A549 treated with dexamethasone at 1 μM for 4 hours (cell line): ENCODE results near the gene FASN. TPM values are rescaled to one million over a fixed set of nuclear protein-coding genes. Genes with fewer than 3 reads are reported as not detected.

Source experiments
- total RNA-seq: library from RNA; stranded (reverse); fragments of 200-300 nt; extraction: Qiagen RNA extraction; gene quantifications from 5 replicates; pipeline ENCODE4 v1.2.3, GENCODE V29; 2022

FASN gene
- 86.5 to 156 TPM (median 150 TPM) in 5 replicates for total RNA-seq

DNA sequence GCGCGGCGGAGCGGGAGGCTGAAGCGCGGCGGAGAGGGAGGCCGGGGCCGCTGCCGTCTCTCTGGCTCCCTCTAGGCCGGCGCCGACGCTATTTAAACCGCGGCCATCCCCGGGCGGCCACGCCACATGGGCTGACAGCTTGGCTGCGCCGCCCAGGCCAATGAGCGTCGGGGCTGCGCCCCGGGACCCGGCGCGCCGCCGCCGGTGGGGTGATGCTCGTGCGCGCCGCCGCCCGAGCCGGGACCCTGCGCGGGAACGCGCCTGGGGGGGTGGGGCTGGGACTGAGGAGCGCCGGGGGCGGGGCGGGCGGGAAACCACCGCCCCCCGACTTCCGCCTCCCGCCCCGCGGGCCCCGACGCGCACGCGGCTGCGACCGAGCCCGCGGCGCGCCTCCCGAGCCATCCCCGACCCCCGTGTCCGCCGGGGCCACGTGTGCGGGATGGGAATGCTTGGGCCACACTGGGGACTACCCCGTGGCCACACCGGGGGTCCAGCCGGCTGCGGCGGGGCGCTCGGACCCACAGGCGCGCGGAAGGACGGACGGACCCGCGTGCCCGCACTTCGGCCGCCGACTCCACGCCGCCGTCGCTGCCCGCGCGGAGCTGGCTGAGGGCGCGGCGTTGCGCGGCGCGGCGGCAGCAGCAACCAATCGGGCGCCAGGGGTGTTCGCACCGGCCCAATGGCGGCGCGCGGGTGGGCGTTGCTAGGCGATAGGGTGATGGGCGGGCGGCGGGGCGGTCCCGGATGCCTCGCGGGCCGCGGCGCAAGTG lies at the start of gene FASN:
Gene FASN (minus strand): TSS at position 68 of the 770 bp plus-strand sequence. CDS start 1,791 bp downstream, outside the sequence.

DNA sequence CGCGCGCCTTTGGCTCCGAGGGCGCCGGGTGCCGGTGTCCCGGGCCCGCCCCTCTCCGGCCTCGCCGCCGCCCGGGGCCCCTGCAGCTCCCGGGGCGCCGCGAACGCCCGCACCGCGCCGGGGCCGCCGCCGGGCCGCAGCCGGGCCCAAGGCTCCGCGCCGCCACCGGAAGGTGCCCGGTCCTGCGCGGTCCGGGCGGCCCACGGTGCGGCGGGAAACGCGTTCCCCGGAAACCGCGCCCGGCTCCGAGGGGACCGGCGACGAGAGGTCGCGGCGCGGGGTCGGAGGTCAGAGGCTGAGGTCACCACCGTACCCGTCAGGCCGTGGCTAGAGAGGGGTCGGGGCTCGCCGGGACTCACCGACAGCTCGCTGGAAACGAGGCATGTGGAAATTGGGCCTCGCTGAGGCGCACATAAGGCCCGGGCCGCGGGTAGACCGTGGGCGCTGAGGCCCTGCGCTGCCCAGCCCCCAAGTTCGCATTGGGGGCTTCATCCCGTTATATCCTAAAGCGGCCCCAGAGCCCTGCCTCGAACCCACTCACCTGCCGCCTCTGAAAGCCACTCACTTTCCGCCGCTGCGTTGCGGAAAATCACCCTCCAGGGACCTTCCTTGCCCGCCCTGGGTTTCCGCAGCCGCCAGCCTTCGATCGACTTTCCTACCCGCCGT lies 32.3 kb downstream of the FASN start, which contains the start of gene DUS1L:
Gene DUS1L (minus strand): TSS at position 167 of the 666 bp plus-strand sequence. CDS start 745 bp downstream, outside the sequence.

DNA sequence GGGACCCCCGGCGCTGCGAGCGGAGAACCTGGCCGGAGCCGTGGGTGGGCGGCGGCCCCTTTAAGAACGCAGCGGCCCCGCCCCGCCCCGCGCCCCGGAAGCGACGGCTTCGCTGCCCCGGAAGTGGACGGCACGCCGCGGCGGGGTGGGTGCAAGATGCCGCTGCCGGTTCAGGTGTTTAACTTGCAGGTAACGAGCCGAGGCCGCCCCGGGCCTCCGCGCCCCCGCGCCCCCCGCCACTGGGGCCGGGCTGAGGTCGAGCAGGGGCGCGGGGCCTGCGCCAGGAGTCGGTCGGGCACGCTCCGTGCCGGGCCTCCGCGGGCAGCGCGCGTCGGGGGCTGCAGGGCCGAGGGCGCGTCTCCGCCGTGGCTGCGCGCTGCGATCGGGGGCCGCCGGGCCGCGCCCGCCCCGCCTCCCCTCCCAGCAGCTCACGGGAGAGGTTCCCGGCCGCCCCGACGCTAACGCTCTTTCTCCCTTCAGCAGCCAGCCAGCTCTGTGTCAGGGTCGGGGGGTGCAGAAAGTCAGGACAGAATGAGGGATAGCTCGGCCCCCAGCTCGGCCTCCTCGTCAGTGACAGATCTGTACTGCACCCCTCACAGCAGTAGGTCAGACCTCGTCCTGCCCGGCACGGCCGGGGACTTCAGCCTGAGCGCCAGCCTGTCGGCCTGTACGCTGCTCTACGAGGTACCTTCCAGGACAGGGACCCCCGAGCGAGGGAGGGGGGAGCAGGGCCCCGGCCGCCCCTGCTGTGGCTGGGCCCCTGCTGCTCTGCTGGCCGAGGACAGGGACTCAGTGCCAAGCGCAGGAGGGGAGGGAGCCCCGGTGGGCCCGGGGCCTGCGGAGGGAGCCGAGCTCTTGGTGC lies 46.0 kb downstream of the FASN start, which contains the start of the genes GPS1 and RFNG:
Gene GPS1 (plus strand): TSS at position 123 of the 862 bp plus-strand sequence. CDS start 34 bp downstream, at position 157.
Gene RFNG (minus strand): TSS at position 36 of the 862 bp plus-strand sequence. CDS start 45 bp downstream, outside the sequence.

DNA sequence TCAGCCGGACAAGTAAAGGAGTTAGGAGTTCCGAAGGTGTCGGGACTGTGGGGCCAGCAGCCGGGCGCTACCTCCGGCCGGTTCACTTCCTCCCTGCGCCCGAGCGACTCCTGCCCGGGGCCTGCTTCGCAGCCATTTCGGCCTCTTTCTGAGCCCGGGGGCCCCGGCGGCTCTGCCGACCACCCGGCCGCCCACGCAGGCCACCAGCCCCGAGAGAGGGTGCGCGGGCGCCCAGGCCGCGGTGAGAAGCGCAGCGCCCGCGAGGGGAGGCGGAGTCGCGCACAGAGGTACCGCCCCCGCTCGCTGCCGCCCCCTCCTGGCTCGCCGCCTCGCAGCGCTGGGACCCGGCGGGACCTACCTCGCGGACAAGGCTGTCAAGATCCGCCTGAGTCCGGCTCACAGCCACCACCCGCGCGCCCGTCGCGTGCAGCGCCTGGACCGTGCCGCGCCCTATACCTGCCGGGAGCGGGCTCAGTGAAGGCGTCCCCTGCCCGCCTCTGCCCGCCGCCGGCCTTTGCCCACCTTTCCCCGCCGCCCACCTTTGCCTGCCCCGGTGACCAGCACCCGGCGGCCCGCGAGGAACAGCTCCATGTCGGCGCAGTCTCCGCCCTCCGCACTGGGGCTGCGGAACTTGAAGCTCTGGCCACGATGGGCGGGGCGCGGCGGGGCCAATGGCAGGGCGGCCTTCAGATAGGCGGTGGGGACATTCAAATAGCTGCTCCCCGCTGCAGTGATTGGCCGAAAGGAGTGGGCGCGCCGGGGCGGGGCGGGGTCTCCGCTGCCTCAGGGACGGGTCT lies 60.7 kb downstream of the FASN start, which contains the start of gene DCXR:
Gene DCXR (minus strand): TSS at position 606 of the 797 bp plus-strand sequence. CDS start 15 bp downstream, at position 591.

DNA sequence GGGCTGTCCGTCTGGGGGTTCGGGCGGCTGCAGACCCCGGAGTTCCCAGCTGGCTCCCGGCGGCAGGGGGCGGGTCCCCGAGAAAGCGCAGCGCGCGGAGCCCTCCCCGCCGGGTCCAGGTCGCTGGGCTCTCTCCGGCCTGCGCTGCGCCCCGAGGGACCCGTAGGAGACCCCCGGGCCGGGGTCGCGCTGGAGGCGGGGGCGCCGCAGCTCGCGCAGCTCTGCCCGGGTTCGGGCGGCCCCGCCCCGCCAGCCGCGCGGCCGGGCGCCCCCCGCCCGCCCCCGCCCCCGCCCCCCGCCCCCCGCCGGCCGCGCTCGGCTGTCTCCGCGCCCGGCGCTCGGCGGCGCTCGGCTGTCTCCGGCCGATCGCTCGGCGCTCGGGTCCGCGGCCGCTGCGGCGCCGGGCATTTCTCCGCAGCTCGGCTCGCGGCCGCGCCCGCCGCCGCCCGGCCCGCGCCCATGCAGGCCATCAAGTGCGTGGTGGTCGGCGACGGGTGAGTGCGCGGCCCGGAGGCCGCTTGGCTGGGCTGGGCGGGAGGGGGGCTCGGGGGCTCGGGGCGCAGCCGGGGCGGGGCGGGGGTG lies 66.6 kb downstream of the FASN start, which contains the start of gene RAC3:
Gene RAC3 (plus strand): TSS at position 376 of the 582 bp plus-strand sequence. CDS start 84 bp downstream, at position 460.

Other genes with a start within 250 kb of the FASN start
- 735 to 768 TPM (median 746 TPM) in 5 replicates for gene P4HB, start 237.7 kb downstream of the FASN start, total RNA-seq
- gene ARHGDIA, start 226.9 kb downstream of the FASN start, total RNA-seq: 587 to 631 TPM (median 602 TPM) in 5 replicates
- 182 to 229 TPM (median 212 TPM) in 5 replicates for gene ALYREF, start 206.7 kb downstream of the FASN start, total RNA-seq
- 198 to 216 TPM (median 207 TPM) in 5 replicates for gene ANAPC11, start 206.5 kb downstream of the FASN start, total RNA-seq
- gene NPB, start 196.0 kb downstream of the FASN start, total RNA-seq: 0.34 to 0.63 TPM (median 0.62 TPM) in 5 replicates
- 13.7 to 17.4 TPM (median 16.1 TPM) in 5 replicates for gene PCYT2, start 186.8 kb downstream of the FASN start, total RNA-seq
- gene SIRT7, start 180.1 kb downstream of the FASN start, total RNA-seq: 27.2 to 42.5 TPM (median 37.4 TPM) in 5 replicates
- gene MAFG, start 170.5 kb downstream of the FASN start, total RNA-seq: 19.5 to 29.0 TPM (median 25.9 TPM) in 5 replicates
- 59.9 to 84.2 TPM (median 83.7 TPM) in 5 replicates for gene PYCR1, start 160.9 kb downstream of the FASN start, total RNA-seq
- not detected in 5 replicates for gene MYADML2, start 151.0 kb downstream of the FASN start, total RNA-seq
- 0.20 to 0.44 TPM (median 0.31 TPM) in 5 replicates for gene NOTUM, start 137.0 kb downstream of the FASN start, total RNA-seq
- 17.1 to 25.9 TPM (median 24.4 TPM) in 5 replicates for gene ASPSCR1, start 120.6 kb downstream of the FASN start, total RNA-seq
- 145 to 169 TPM (median 152 TPM) in 5 replicates for gene CENPX, start 75.4 kb downstream of the FASN start, total RNA-seq
- gene LRRC45, start 74.9 kb downstream of the FASN start, total RNA-seq: 6.6 to 14.0 TPM (median 12.5 TPM) in 5 replicates
- 26.3 to 41.3 TPM (median 39.9 TPM) in 5 replicates for gene RAC3, start 66.6 kb downstream of the FASN start, total RNA-seq
- gene DCXR, start 60.5 kb downstream of the FASN start, total RNA-seq: 67.6 to 94.3 TPM (median 88.7 TPM) in 5 replicates
- 16.9 to 23.8 TPM (median 22.2 TPM) in 5 replicates for gene RFNG, start 46.4 kb downstream of the FASN start, total RNA-seq
- gene GPS1, start 46.3 kb downstream of the FASN start, total RNA-seq: 98.9 to 142 TPM (median 133 TPM) in 5 replicates
- gene DUS1L, start 32.4 kb downstream of the FASN start, total RNA-seq: 71.1 to 133 TPM (median 117 TPM) in 5 replicates
- 16.5 to 28.0 TPM (median 23.8 TPM) in 5 replicates for gene CCDC57, start 114.6 kb upstream of the FASN start, total RNA-seq
- 122 to 172 TPM (median 152 TPM) in 5 replicates for gene SLC16A3, start 130.8 kb upstream of the FASN start, total RNA-seq
- 191 to 263 TPM (median 245 TPM) in 5 replicates for gene CSNK1D, start 175.5 kb upstream of the FASN start, total RNA-seq
- gene CD7, start 219.4 kb upstream of the FASN start, total RNA-seq: 0.08 to 0.22 TPM (median 0.15 TPM) in 5 replicates
- 1.3 to 2.5 TPM (median 2.3 TPM) in 5 replicates for gene SECTM1, start 235.5 kb upstream of the FASN start, total RNA-seq